ENCODE measurements around the gene TLE4.

Gene TLE4

DNA sequence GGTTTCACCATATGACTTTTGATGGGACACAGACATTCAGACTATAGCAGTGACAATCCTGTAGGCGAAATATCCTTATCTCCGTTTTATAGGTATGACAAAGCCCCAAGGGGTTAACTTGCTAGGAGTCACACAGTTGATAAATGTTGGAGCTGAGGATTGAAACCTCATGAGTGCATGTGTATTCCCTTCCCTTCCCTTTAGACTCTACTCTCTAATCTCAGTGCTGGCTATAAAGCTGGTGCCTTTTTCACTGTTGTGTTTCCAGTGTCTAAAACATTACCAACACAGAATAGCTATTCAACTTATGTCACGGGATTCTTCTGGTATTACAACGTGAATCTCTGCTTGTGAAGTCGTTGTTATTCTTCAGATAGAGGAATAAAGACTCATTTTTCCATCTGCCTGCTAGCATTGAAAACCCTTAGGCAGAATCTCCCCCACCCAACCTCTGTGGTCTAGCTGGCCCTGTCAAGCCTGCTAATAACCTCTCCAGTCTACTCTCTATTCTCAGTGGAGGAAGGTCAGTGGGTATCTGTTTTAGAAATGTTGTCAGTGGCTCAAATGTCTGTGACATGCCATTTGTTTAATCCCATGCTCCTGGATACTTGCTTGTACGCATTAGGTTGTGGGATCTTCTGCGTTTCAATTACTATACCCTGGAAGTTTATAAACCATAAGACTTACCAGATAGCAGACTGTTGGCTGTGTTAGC is 121.2 kb downstream of the TLE4 start:
- no peak for DNase-seq (ENCODE audit: low spot score)

GRCh38 chr9:79693750-79694149 is 122.0 kb downstream of the TLE4 start:
- no peak for DNase-seq (ENCODE audit: low spot score)

DNA sequence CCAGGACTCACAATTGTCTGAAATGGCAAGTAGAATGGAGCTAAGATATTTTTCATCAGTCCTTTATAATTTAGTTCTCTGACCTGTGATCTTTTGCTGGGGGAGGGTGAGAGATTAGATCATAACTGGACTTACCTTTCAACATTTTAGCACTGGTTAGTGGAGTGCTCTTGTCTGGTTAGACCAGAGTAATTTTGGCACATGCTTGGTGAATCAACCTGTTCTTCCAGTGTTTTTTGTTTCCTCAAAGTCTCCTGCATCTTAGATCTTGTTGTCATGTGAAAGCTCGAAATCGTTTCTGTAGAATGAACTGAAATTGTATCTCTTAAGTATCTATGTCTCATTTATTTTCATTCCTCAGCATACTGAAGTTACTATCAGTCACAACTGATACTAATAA is 122.4 kb downstream of the TLE4 start:
- DNase-seq (ENCODE audit: low spot score), result no peak

GRCh38 chr9:79694676-79695400 is 123.1 kb downstream of the TLE4 start:
- peak; percentile 83 for DNase-seq (ENCODE audit: low spot score)

- no peak for DNase-seq (ENCODE audit: low spot score)
These were observed 123.9 kb downstream of the TLE4 start for GRCh38 chr9:79695531-79696175.

- DNase-seq (ENCODE audit: low spot score), result no peak
These were observed 127.2 kb downstream of the TLE4 start for GRCh38 chr9:79698967-79699366.

DNA sequence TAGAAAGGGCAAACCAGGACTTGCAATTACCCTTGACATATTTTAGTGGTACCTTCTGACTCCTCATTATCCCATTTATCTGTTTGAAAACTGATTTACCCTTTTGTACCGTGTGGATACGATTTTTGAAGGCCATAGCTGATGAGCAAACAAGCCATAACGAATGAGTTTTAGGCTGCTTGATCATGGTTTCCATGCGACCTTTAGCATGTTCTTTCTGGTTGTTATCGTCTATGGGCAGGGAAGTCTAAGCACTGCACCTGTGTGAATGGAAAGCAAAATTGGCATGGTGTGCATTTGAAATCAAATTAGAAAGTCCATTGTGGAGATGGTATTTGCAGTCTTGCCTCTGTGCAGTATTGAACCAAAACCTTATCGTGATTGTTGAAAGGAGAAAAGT is 127.7 kb downstream of the TLE4 start:
- DNase-seq (ENCODE audit: low spot score), result no peak

GRCh38 chr9:79700607-79701360 is 129.0 kb downstream of the TLE4 start:
- DNase-seq (ENCODE audit: low spot score), result no peak

GRCh38 chr9:79701651-79702050 is 129.9 kb downstream of the TLE4 start:
- DNase-seq (ENCODE audit: low spot score), result no peak

DNA sequence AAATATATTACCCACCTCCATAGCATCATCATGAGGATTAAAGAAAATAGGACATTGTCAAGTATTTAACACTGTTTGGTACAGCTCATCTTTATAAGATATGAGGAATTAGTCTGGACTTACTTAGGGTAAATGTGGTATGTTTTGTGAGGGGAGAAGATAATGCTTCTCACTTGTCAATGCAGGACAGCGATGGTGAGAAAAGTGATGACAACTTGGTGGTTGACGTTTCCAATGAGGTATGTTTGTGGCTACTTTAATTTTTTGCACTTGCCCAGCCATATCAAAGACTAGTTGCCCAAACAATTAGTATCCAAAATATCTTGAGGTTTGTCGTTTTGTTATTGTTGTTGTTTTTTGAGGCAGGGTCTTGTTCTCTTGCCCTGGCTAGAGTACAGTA is 133.9 kb downstream of the TLE4 start:
- DNase-seq (ENCODE audit: low spot score), result no peak

DNA sequence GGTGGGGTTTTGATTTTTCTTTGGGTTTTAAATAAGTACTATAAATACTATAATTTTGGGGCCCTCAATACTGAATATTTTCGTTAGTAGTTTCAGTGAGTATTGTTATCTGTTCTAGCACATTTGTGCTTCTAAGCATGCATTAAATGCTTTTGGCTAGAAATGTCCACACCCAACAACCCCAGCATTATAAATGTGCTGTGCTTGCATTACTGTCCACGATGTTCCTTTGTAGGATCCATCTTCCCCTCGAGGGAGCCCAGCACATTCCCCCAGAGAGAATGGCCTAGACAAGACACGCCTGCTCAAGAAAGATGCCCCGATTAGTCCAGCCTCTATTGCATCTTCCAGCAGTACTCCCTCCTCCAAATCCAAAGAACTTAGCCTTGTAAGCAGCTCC is 134.7 kb downstream of the TLE4 start:
- no peak for DNase-seq (ENCODE audit: low spot score)

DNA sequence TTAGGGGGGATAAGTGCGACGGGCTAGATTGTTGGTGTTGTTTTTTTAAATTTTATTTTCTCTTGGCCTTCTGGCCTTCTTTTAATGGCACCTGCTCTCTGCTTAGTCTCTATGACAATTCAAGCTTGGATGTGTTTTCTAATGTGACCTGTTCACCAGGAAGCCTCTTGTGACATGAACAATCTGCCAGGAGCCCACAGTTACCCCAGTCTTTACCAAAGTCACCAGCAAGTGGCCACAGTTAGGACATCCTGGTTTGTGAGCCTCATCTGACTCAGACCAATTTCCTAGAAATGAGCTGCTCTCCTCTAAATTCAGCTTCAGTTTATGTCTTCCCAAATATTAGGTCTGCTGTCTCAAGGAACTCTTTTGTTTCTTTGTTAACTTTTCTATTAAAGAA is 135.8 kb downstream of the TLE4 start:
- no peak for DNase-seq (ENCODE audit: low spot score)

DNA sequence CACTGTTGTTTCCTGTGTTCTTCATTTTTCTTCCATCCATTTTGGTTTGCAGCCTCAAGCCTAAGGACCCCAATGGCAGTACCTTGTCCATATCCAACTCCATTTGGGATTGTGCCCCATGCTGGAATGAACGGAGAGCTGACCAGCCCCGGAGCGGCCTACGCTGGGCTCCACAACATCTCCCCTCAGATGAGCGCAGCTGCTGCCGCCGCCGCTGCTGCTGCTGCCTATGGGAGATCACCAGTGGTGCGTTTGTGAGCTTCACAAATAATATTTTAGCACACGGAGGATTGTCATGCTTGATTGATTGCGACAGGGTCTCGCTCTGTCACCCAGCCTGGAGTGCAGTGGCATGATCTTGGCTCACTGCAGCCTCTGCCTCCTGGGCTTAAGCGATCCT is 136.8 kb downstream of the TLE4 start:
- no peak for DNase-seq (ENCODE audit: low spot score)

- no peak for DNase-seq (ENCODE audit: low spot score)
These were observed 138.2 kb downstream of the TLE4 start for GRCh38 chr9:79709743-79710674.

DNA sequence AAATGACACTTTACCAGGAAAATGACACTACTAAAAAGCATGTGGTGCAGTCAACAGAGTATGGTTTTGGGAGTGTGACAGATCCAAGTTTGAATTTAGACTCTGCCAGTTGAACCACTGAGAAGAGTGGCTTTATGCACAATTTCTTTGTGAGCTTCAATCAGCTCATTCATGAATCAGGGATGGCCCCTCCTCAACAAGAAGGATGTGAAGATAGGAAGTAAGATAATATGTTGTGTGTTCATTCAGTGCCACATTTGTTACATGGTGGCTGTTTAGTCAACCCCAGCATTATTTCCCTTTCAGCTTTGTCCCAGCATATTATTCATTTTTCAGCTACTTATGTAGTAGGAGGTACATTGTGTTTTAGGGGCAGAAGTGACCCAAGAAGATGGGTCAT is 140.1 kb downstream of the TLE4 start:
- DNase-seq (ENCODE audit: low spot score), result no peak

GRCh38 chr9:79719021-79719420 is 147.3 kb downstream of the TLE4 start:
- no peak for DNase-seq (ENCODE audit: low spot score)

- no peak for DNase-seq (ENCODE audit: low spot score)
These were observed 148.2 kb downstream of the TLE4 start for GRCh38 chr9:79719989-79720388.

DNA sequence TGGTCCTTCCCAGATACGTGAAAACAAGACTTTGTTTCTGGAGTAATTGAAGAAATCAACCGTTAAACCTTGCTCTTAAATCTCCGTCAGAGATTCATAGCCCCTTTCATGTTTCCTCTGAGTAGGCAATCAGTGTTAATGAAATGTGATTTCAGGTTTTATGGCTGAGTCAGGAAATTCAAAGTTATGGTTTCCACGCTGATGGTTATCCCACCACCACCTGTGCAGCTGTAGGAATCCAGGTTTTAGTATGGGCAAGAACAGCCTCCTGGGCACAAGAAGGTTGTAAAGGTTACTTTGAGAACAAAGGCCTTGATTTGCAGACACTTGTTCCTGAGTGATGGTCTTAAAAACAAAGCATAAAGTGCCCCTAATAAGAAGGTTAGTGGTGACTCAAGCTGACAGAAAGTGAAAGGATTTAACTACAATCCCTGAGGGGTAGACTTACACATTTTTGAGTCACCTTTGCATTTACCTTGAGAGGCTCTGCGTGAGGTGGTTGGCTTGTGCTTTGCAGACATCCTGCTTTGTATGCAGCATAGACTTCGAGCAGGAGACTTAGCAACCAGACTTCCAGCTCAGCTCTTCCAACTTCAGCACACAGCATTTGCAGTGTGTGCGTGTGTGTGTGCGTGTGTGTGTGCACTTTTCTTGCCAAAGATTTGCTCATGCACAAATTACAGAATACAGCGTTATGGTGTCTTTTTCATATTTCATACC is 159.6 kb downstream of the TLE4 start:
- DNase-seq (ENCODE audit: low spot score), result peak; percentile 26

- no peak for DNase-seq (ENCODE audit: low spot score)
These were observed 163.4 kb downstream of the TLE4 start for GRCh38 chr9:79735023-79735779.

DNA sequence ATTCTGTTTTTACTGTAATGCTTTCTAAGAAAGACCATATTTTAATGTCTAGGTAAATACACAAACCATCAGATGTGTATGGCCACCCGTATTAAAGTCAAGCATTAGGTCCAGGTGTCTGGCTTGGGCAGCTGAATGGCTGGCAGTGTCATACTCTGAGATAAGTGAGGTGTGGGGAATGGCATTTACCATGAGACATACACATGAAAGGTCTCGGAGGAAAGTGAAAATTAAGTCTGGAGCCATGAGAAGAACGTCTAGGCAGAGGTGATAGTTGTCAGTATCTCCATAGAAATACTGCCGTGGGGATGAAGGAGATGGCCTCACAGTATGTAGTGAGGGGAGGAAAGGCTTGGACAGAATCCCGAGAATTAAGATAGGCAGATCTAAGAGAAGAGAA is 164.3 kb downstream of the TLE4 start:
- no peak for DNase-seq (ENCODE audit: low spot score)
